ENCODE results near the gene P2RY14.

Gene P2RY14

DNA sequence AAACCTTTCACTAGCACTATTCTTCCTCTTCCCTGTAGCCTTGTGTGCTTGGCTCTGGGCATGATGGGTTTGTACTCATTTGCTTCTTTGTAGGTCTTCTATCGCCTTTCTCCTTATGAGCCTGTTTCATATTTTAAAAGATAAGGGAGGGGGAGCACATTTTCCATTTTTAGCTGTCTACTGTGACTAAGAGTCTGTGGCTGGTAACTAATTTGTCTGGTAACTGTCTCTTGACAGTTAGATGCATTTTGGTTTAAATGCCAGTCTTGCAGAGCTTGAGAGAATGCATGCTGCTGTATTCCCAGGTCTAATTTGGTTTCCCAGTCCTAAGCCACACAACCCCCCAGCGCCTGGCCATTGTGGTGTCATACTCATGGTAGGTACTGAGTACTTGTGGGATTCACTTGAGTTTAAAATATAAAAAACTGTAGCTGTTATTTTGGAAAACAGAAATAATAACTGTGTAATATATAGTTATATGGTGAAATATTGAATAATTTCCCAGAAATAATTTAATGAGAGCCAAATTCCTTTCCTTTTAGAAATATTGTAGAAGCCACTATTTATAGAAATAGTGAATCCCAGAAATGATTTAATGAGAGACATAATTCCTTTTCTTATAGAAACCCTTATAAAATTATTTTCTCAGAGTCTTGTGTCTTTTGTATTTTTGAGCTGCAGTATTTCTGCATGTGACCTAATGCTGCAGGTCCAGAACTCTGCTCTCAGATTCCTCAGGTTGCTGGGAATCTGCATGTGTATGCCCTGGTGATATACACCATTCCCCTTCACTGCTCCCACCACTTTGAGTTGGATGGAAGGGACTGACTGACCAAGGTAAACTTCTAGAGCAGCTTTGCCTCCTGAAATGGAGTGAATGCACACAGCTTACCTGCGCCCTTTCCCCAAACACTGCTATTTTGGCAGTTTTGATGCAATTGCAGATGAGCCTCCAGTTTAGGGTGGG, 61.4 kb downstream of the P2RY14 start:
- DNase-seq (ENCODE audit: low spot score) = no peak

DNA sequence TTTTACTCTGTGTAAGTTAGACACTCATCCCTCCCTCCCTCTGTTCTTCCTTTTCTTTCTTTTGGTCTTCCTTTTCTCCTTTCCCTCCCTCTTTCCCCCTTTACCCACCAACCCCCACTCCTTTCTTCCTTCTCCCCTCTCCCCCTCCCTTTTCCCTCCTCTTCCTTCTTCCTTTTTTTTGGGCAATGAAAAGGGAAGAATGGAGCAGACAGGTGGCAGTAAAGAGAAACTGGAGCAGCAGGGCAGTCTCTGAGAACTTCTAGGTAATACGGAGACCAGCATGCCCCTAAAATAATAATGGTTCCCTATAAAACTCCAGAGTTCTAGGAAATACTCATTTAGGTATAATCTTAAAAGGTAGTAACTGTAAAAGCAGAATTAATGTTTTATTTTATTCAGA, 63.9 kb downstream of the P2RY14 start:
- no peak for DNase-seq (ENCODE audit: low spot score)

DNA sequence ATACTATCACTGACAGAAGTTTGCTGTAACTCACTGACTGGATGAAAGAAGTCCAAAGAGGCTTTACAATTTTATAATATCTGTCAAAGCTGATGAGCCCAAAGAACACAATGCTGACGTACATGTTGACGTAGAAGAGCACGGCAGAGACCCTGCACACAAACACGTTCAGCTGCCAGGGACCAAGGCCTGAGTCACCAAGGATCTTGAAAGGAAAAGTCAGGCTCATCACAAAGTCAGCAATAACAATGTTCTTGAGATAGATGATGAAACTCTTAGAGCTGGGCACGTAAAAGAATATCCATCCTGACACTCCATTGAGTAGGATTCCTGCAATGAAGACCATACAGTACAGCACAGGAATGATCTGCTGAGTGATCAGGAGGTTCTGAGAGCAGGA, 64.5 kb downstream of the P2RY14 start:
- DNase-seq (ENCODE audit: low spot score) = no peak

DNA sequence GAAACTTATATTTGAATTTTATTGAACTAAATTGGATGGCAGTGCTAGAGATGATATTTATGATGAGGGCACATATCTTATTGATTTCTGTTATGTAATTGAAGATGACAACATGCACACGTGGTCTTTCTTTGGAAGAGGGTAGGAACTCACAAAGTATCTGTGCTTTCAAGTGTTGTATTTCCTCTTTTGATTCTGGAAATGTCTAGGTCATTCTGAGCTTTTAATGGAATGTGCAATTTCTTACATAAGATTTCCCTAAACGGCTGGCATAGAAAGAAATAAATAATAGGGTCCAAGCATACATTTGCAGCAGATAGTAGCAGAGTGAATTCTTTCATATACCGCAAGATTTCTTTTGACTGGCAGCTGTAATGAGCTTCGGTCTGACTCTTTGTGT, 65.2 kb downstream of the P2RY14 start:
- DNase-seq (ENCODE audit: low spot score) = no peak

DNA sequence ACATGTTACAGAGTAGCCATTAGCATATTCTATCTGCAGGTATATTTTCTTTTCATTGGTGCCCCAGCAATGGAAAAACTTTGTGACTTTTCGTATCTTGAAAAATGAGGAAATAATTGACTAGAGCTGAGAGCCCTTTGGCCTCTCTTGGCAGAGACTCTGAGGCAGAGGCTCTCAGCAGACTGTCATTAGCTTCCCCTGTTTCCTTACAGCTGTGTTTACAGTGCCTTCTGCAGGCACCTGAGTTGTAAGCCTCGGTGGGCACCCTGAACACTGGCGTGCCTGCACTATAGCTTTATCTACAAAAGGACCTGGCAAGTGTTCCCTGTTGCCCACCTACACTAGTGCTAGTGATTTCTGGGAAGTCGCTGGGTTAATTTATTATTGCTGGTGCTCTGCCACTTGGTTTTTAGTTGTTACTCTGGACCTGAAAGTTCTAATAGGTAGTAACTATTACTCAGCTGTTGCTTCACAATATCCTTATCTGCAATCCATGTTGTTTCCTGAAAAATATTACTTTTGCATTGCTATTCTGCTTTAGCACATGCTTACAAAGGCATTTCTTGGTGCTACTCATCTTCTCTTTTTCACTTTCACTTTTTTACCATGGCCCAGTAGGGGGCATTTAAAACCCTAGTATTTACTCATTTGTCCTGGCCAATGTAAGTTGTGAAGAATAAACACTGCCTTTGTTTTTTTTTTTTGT, 67.5 kb downstream of the P2RY14 start:
- DNase-seq (ENCODE audit: low spot score) = no peak

DNA sequence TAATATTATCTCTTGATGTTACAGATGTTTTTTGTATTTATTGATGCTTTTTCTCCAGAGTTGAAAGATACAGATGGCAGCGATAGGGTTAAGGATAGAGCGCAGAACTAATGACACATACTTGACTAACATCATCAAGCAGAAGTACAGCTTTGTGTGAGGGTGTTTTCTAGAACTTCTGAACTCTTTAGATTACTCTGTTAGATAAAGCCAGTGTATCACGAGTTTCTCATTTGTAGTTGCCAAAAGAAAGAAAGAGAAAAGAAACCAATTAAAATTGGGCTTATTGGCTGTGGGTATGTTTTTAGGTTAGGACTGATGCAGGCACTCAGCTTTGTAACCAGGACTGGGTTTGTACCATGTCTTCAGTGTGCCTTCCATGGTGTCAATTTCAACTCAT, 68.7 kb downstream of the P2RY14 start:
- no peak for DNase-seq (ENCODE audit: low spot score)

DNA sequence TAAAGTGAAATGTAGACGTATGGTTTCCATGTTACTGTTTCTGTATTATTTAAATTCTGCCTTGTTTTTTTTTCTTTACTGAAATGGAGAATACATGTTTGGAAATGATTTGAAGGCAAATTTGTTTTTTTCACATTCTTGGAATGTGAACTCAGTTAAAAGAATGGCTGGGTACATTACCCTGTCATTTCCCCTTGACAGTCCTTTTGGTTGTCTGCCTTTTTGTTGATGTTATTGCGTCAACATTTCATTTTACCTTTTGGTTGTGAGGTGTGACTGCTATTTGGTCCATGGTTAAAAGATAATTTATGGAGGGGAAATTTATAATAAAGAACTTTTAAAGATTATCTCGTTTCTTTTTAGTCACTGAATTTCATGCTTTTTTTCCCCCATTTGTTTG, 72.1 kb downstream of the P2RY14 start:
- no peak for DNase-seq (ENCODE audit: low spot score)

DNA sequence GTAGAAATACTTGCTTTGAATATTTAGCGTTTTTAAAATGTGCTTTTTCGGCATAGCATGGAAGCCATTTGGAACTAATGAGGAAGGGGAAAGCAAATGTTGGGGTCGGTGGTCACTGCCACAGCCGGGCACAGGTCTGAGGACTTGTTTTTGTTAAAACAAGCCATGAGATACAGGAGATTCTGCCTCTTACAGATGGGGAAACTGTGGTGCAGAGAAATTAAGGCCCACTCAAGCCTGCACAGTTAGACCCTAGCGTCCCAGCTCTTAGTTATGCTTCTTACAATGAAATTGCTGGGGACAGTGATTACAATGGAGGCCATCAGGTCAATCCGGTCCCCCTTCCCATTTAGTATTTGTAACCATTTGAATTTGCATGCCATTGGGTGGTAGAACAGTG, 72.9 kb downstream of the P2RY14 start:
- no peak for DNase-seq (ENCODE audit: low spot score)

DNA sequence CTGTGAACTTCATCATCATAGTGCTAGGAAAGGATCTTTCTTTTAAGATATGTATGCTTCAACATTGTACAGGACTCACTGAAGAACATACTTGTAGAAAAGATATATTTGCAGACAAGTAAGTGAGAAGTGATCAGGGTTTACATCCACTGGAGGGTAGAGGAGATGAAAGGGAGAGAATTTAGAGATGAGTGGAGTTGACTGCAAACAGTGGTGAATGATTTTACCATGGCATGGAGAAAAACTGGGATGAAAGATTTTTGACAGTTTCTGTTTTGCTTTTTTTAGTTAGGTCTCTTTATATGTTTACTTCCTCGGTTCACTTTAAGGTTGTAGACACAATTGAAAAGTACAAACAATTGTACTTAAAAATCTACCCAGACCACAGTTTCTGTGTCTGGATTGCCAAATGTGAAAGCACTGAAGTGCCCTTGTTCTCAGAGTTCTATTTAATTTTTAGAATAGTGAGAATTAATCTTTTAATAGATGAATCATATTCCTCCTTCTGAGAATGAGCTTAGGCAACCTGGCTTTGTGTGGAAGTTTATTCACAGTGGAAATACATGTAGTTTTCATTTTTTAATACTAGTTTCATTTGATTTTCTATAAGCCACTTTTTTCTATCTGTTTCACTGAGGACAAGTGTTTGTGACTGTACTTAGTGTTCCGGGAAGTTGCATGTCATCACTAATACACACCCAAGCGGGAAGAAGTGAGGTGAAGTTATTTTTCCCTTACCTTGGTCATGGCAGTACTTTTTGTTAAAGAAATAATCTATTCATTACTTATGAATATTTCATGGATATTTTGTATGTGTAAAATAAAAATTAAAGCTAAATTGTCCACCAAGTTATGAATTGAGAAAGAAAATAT, 73.6 kb downstream of the P2RY14 start:
- no peak for DNase-seq (ENCODE audit: low spot score)

DNA sequence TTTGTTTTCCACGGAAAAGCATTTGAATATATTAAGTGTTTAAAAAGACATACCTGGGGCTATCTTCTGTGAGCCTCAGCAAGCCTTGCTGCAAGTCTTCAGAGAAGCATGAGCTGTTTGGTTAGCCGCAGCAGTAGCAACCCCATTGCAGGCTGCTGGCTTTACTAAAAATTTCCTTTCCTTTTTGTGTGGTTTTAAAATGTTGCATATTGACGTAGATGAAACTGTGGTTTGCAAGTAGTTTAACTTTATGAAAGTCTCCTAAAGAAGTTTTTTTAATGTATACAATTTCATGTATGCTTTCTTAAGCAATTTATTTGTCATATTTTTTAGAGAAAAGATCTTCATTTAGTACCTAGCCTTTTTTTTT, 75.3 kb downstream of the P2RY14 start, which contains the start of gene GPR171:
TSS of gene GPR171 (minus strand) at position 166 of the 370 bp plus-strand sequence. CDS start 3,830 bp downstream, outside the sequence.
- DNase-seq (ENCODE audit: low spot score) = no peak

DNA sequence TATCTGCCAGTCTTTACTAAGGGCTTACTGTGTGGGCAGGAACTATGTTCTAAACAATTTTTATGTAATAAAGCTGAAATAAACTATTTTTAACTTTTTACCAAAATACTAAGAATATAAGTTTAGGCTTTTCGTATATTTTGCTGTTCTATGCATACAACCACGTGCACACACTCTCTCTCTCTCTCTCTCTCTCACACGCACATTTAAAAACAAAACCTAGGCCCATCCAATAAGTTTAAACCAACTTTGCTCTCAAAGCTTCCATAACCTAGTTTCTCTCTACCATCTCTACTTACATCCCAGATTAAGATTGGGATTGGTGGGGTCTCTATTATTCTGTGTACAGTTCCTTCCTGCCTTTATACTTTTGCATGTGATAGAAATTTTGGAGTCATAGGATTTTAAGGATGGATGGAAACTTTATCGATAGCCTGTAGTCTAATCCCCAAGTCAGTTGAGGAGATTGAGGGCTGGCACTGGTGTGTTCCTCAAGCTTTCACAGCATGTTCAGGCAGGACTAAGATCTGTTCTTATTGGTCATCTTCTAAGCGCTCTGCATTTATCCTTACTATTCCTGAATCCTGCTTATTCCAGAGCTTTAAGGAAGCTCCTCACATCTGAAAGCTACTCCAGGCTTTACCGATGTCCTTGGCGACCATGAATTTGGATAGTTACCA, 77.2 kb downstream of the P2RY14 start:
- no peak for DNase-seq (ENCODE audit: low spot score)

DNA sequence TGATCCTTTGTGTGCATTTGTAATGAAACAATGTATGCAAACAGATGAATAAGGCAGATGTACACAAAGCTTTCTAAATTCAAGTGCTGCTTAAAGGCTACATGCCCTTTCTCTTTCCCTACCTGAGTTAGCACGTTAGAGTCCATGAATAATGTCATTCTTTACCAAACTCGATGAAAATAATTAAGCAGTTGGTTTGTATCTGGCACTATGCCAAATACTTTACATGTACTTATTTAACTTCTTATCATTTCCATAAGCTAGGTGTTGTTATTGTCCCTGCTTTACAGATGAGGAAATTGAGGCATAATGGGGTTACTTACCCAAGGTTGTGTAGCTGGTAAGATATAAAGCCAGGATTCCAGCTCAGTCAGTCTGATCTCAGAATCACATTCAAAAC, 77.8 kb downstream of the P2RY14 start:
- no peak for DNase-seq (ENCODE audit: low spot score)

DNA sequence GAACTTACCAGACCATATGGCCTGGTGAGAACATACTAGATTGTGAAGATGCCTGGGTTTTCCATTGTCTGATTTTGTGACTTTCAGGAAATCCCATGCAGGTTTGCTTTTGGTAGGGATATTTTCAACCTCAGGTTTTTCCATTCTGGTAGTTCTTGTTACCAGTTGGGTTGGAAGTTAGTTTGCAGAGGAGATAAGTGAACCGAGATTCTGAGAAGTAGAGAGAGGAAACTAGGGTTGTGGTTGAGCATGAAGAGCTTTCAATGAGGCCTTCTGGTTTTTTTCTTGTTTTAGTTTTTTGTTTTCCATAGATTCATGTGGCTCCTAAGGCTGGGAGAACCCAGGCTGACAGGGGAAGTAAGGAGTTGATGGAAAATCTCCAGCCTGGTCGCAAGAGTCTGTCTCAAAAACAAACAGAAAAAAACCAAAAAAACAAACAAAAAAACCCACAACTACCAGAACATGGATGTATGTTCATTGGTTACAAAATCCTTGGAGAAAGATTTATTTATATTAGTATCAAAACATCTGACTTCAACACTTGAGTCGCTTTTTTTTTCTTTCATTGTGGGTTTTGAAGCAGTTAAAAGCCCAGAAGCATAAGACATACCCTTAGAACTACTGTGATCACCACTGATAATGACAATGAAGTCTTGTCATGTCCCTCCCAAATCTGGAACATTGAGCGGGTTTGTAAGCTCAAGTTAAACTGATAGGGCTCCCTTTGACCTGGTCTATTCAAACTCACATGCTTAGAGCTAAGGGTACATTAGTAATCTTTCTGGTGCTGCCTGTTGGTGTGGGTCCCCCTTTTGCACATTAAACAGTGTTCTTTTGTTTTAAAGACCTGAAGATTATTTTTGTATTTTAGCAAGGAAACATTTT, 78.5 kb downstream of the P2RY14 start:
- no peak for DNase-seq (ENCODE audit: low spot score)

DNA sequence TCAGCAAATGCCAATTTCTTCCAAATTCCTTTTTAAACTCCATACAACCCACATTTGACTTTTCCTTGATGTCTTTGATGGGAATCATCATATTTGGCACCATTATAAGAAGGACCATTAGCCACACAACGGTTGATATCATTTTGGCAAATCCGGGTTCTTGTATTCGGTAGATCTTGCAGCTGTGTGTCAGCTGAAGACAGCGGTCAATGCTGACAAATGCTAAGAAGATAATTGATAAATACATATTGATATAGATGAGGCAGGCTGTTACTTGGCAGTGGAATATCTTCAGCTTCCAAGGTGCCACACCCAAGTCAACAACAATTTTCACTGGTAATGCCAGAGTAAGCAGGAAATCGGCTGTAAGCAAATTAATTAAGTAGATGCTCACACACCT, 79.5 kb downstream of the P2RY14 start:
- DNase-seq (ENCODE audit: low spot score) = no peak

DNA sequence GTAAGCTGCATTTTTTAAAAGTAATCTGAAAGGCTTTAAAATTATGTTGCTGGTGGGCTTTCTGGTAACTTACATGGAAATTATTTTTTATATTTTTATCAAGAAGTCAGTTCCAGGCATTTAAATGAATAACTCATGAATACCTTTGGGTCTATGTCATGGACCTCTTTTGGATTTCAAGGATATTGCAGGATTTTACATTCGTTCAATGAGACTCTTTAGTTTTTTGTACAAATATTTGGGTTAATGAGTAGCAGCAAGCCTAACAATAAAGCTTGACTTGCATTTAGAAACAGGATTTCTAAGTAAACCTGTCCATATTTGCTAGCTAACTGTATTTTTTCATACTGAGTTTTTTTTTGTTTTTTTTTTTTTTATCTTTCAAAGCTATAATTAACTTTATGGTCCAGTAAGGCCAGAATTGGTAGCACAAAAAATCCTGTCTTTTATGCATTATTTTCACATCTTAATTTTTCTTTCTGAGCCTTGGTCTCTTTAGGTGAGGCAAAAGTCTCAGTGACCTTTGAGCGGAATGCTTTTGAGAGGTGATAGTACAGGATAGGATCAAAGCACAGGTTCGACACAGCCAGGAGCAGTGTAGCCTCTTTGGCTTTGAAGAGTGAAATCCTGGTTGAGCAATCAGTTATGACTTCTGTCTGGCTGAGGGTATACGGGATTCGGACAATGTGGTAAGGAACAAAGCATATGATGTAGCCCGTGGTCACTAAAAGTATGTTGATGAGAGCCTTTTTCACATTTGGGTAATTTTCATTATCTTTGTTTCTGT, 80.2 kb downstream of the P2RY14 start:
- no peak for DNase-seq (ENCODE audit: low spot score)

DNA sequence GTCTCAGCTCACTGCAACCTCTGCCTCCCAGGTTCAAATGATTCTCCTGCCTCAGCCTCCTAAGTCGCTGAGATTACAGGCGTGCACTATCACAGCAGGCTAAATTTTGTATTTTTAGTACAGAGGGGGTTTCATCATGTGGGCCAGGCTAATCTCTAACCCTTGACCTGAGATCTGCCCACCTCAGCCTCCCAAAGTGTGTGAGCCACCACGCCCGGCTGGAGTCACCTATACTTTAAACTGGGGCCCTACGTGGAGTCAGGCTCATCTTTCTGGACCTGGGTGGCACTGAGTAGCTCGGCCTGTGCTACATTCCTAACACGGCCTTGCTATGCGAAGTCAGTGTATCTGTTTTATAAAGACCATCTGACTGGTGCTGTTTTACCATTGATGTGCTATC, 81.1 kb downstream of the P2RY14 start:
- DNase-seq (ENCODE audit: low spot score) = no peak

DNA sequence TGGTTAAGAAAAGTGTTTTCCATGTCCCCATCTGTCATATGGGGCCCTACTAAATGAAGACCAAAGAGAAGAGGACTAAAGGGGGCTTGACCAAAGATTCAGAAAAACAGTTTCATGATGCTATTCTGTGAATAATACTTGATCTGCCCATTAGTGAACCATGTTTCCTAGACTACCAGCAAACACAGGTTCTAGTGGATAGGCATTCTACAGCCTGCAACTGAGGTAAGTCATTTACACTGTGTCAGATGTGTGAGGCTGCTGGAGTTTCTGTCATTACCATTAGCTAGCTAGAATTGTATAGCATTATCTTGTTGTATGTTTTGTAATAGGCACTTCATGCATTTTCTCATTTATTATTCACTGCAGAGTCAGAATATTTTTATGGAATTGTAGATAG, 81.9 kb downstream of the P2RY14 start:
- no peak for DNase-seq (ENCODE audit: low spot score)

DNA sequence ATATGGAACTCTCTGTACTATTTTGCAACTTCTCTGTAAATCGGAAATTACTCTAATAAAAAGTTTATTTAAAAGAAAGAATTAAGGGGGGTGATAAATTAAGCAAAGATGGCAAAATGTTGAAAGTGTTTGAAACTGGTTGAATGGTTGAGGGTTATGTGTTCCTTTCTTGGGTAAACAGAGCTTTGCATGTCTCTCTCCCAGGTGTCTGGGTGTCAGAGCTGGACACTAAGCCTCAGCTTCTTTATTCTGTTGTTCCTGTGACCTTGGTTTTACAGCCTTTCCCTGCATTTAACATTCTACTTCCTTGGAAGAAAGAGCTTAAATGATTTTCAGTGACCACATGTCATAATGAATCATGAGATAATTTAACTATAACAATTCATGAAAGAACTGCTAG, 82.5 kb downstream of the P2RY14 start:
- no peak for DNase-seq (ENCODE audit: low spot score)

DNA sequence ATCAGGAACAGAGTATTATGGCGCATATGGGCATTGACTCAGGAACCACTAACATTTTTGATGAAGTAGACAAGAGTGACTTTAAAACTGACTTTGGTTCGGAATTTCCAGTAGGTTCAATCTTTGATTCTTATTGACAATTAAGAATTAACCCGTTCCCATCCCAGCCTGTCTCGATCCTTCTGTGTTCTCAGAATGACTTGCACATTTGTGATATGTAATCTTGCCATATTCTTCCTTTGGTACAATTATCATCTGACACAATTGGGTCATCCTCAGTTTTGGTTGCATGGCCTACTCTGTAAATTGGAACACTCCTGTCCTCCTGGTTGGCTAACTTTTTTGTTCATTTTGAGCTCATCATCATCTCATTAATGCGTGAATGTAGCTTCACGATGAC, 85.8 kb downstream of the P2RY14 start:
- no peak for DNase-seq (ENCODE audit: low spot score)

DNA sequence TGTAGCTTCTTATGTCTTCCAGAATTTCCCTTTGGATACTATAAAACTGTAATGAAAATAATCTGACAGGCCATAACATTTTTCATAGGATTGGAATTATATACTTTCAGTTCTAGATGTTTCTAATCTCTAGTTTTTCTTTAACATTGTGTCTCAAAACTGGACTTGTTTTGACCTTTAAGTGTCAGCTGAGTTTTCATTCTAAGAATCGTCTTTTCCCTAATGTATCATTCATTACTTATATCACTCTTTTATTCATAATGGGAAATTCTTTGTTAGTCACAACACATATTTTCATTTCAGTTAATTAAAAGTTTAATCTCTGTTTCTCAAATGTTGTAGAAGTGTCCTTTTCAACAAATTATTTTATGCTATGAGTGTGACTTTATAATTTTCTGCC, 87.2 kb downstream of the P2RY14 start:
- no peak for DNase-seq (ENCODE audit: low spot score)
